Lower leg skin (tissue), 3 donors: ENCODE data around the gene TMEM150B.

ENCODE experiments used
- CTCF ChIP-seq, 3 donors: fragments of 450-650 bp; IDR thresholded peaks; one replicate each; pipeline ENCODE4 v1.5.1; 2016; ENCODE audit warnings: antibody characterized with exemption in 3 of 3, mild to moderate bottlenecking in 3 of 3, moderate library complexity in 2 of 3
- POLR2A ChIP-seq, 2 donors: fragments of 450-650 bp; IDR thresholded peaks; one replicate each; pipeline ENCODE4 v1.6.1; 2016 to 2017; ENCODE audit warnings: antibody characterized with exemption in 2 of 2, mild to moderate bottlenecking in 1 of 2, moderate library complexity in 1 of 2

GRCh38 chr19:55311397-55311796 lies 13.7 kb downstream of the TMEM150B start:
- TF ChIP-seq CTCF (IDR thresholded peaks at IDR 0.05), result no peak
- no peak for TF ChIP-seq POLR2A (IDR thresholded peaks at IDR 0.05)
